GM12891 (cell line): ENCODE data around the gene PROSER2.

Source experiments
- PAX5 ChIP-seq: IDR thresholded peaks from 2 replicates; pipeline ENCODE4 v1.6.1; 2011; ENCODE audit warnings: low read length, moderate library complexity, mild to moderate bottlenecking; ENCODE audit not compliant: insufficient read depth, severe bottlenecking
- POLR2A ChIP-seq: IDR thresholded peaks from 2 replicates; pipeline ENCODE4 v1.6.1; 2011; ENCODE audit warnings: low read depth, low read length, control low read depth

GRCh38 chr10:11806706-11807105 is 16.4 kb upstream of the PROSER2 start:
- TF ChIP-seq PAX5 (no peak), POLR2A (no peak)
